Measurements from ENCODE around the gene SCRN1. TPM values are rescaled to one million over a fixed set of nuclear protein-coding genes. Genes with fewer than 3 reads are reported as not detected.
A peak's percentile ranks its signal among the peaks of the same experiment; 100 is the strongest.

SCRN1 gene
- total and polyA plus RNA-seq, 2 of the 13 experiments (the other 11 are each of a cell fraction or from before 2014, with no cell fraction given), result 43.2 to 49.8 TPM

DNA sequence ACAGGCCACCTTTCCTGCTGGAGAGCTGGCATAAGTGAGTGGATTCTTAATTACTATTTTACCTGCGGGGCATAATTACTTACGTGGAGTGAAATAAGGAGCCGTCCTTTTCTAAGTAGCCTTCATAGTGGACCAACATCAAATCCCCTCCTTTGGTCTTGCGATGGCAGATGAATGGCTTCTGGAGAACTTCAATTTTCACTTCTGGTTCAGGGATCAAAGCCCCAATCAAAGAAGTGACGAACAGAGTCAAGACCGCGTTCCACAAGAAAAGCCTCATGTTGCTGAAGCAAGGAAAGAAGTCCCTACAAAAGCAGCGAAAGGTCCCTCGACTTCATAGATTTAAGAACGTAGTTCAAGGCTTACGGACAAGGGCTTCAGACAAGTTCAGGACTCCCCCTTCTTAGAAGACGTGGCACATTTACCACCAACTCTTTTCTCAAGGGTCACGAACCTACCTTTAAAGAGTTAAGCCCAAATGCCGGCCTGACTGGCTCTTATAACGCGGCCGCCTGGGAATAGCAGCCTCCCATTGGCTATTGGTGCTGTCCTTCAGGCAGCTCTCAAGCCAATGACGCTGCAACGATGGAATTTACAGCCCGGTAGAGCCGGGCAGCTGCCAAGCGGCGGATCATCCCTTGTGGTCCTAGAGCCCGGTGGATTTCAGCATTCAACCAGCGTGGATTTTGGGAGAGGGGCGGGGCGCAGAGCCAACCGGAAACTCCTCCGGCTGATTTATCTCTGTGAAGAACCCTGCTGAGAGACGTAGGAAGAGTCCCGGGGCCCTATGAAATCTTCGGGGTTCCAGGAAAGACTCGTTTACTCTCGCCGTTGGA is 36.8 kb upstream of the SCRN1 start, which contains the start of gene FKBP14 (continued):
- TF ChIP-seq NR2F2 (IDR thresholded peaks at IDR 0.05; ENCODE audit: borderline replicate concordance, low read depth), result 0 out of 2 replicates have a peak, but pooled peaks have one; percentile 11
- TF ChIP-seq, protein P1, sequence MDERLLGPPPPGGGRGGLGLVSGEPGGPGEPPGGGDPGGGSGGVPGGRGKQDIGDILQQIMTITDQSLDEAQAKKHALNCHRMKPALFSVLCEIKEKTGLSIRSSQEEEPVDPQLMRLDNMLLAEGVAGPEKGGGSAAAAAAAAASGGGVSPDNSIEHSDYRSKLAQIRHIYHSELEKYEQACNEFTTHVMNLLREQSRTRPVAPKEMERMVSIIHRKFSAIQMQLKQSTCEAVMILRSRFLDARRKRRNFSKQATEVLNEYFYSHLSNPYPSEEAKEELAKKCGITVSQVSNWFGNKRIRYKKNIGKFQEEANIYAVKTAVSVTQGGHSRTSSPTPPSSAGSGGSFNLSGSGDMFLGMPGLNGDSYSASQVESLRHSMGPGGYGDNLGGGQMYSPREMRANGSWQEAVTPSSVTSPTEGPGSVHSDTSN (CRISPR knock-in tag; IDR thresholded peaks at IDR 0.05), result peak; percentile 98
- TF ChIP-seq, protein P2, sequence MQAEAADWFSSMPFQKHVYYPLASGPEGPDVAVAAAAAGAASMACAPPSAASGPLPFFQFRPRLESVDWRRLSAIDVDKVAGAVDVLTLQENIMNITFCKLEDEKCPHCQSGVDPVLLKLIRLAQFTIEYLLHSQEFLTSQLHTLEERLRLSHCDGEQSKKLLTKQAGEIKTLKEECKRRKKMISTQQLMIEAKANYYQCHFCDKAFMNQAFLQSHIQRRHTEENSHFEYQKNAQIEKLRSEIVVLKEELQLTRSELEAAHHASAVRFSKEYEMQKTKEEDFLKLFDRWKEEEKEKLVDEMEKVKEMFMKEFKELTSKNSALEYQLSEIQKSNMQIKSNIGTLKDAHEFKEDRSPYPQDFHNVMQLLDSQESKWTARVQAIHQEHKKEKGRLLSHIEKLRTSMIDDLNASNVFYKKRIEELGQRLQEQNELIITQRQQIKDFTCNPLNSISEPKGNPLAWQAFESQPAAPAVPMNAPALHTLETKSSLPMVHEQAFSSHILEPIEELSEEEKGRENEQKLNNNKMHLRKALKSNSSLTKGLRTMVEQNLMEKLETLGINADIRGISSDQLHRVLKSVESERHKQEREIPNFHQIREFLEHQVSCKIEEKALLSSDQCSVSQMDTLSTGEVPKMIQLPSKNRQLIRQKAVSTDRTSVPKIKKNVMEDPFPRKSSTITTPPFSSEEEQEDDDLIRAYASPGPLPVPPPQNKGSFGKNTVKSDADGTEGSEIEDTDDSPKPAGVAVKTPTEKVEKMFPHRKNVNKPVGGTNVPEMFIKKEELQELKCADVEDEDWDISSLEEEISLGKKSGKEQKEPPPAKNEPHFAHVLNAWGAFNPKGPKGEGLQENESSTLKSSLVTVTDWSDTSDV (CRISPR knock-in tag; IDR thresholded peaks at IDR 0.05), result no peak
- TF ChIP-seq, protein P3, sequence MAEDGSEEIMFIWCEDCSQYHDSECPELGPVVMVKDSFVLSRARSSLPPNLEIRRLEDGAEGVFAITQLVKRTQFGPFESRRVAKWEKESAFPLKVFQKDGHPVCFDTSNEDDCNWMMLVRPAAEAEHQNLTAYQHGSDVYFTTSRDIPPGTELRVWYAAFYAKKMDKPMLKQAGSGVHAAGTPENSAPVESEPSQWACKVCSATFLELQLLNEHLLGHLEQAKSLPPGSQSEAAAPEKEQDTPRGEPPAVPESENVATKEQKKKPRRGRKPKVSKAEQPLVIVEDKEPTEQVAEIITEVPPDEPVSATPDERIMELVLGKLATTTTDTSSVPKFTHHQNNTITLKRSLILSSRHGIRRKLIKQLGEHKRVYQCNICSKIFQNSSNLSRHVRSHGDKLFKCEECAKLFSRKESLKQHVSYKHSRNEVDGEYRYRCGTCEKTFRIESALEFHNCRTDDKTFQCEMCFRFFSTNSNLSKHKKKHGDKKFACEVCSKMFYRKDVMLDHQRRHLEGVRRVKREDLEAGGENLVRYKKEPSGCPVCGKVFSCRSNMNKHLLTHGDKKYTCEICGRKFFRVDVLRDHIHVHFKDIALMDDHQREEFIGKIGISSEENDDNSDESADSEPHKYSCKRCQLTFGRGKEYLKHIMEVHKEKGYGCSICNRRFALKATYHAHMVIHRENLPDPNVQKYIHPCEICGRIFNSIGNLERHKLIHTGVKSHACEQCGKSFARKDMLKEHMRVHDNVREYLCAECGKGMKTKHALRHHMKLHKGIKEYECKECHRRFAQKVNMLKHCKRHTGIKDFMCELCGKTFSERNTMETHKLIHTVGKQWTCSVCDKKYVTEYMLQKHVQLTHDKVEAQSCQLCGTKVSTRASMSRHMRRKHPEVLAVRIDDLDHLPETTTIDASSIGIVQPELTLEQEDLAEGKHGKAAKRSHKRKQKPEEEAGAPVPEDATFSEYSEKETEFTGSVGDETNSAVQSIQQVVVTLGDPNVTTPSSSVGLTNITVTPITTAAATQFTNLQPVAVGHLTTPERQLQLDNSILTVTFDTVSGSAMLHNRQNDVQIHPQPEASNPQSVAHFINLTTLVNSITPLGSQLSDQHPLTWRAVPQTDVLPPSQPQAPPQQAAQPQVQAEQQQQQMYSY (CRISPR knock-in tag; IDR thresholded peaks at IDR 0.05), result peak; percentile 96
- TF ChIP-seq KLF12 (CRISPR knock-in tag; IDR thresholded peaks at IDR 0.05; ENCODE audit: borderline replicate concordance), result peak; percentile 36; the same call in 1 of the 2 replicates
- TF ChIP-seq, protein P4, sequence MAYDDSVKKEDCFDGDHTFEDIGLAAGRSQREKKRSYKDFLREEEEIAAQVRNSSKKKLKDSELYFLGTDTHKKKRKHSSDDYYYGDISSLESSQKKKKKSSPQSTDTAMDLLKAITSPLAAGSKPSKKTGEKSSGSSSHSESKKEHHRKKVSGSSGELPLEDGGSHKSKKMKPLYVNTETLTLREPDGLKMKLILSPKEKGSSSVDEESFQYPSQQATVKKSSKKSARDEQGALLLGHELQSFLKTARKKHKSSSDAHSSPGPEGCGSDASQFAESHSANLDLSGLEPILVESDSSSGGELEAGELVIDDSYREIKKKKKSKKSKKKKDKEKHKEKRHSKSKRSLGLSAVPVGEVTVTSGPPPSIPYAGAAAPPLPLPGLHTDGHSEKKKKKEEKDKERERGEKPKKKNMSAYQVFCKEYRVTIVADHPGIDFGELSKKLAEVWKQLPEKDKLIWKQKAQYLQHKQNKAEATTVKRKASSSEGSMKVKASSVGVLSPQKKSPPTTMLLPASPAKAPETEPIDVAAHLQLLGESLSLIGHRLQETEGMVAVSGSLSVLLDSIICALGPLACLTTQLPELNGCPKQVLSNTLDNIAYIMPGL (CRISPR knock-in tag; IDR thresholded peaks at IDR 0.05; ENCODE audit: borderline replicate concordance in 1 of 2, low read depth in 1 of 2), result peak in 1 of 2 experiments; percentile 63; a peak in 1 of 4 replicates
- peak; percentile 61; the same call in 1 of the 2 replicates for TF ChIP-seq ZNF607 (CRISPR knock-in tag; IDR thresholded peaks at IDR 0.05; ENCODE audit: borderline replicate concordance)
- TF ChIP-seq MIXL1 (CRISPR knock-in tag; IDR thresholded peaks at IDR 0.05), result peak; percentile 34; the same call in 1 of the 2 replicates
- peak; percentile 69 to 79 for TF ChIP-seq POLR2A (IDR thresholded peaks at IDR 0.05; ENCODE audit: insufficient read depth in 1 of 2, low read depth in 2 of 2, low read length in 2 of 2)
- TF ChIP-seq PRMT3 (CRISPR knock-in tag; IDR thresholded peaks at IDR 0.05; ENCODE audit: borderline replicate concordance, low read depth), result no peak
- TF ChIP-seq, protein P5, sequence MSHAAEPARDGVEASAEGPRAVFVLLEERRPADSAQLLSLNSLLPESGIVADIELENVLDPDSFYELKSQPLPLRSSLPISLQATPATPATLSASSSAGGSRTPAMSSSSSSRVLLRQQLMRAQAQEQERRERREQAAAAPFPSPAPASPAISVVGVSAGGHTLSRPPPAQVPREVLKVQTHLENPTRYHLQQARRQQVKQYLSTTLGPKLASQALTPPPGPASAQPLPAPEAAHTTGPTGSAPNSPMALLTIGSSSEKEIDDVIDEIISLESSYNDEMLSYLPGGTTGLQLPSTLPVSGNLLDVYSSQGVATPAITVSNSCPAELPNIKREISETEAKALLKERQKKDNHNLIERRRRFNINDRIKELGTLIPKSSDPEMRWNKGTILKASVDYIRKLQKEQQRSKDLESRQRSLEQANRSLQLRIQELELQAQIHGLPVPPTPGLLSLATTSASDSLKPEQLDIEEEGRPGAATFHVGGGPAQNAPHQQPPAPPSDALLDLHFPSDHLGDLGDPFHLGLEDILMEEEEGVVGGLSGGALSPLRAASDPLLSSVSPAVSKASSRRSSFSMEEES (CRISPR knock-in tag; IDR thresholded peaks at IDR 0.05), result peak; percentile 51; the same call in 1 of the 2 replicates
- peak; percentile 61; the same call in 1 of the 2 replicates for TF ChIP-seq CREM (IDR thresholded peaks at IDR 0.05)
- TF ChIP-seq CREM (CRISPR knock-in tag; IDR thresholded peaks at IDR 0.05), result no peak
- TF ChIP-seq ZNF766 (CRISPR knock-in tag; IDR thresholded peaks at IDR 0.05; ENCODE audit: borderline replicate concordance), result no peak
- peak; percentile 83; the same call in 1 of the 3 replicates for TF ChIP-seq MXI1 (IDR thresholded peaks at IDR 0.05; ENCODE audit: borderline replicate concordance, low read depth, low read length)
- TF ChIP-seq PPARG (CRISPR knock-in tag; conservative IDR thresholded peaks at IDR 0.05), result no peak
- TF ChIP-seq ZSCAN29 (CRISPR knock-in tag; conservative IDR thresholded peaks at IDR 0.05), result 0 out of 2 replicates have a peak, but pooled peaks have one; percentile 37

Measured in HepG2 (cell line).